Measurements from ENCODE around the gene TMEM143.

Gene TMEM143

GRCh38 chr19:48396016-48396823 lies 32.5 kb upstream of the TMEM143 start:
- no peaks in the 10 kb centered on the region for H3K9me3 ChIP-seq (ENCODE audit: severe bottlenecking)
- peaks cover 3% of the 10 kb centered on the region; the same call in 1 of the 2 replicates for H3K36me3 ChIP-seq
- H3K4me3 ChIP-seq (ENCODE audit: low read depth, low read length): 0 out of 2 replicates have a peak overlapping the region, but pooled peaks have one; percentile 6
- H3K27ac ChIP-seq: no peak overlapping the region
- TF ChIP-seq CTCF (IDR thresholded peaks at IDR 0.05; ENCODE audit: low read depth, low read length): no peak
- no peaks in the 10 kb centered on the region for H3K27me3 ChIP-seq (ENCODE audit: insufficient read depth, low read depth, severe bottlenecking)
- peak; percentile 47 for DNase-seq

- Histone ChIP-seq H3K27ac (no peak overlapping the region), H3K27me3 (ENCODE audit: insufficient read depth, low read depth, severe bottlenecking) (no peaks in the 10 kb centered on the region), H3K4me3 (ENCODE audit: low read depth, low read length) (0 out of 2 replicates have a peak overlapping the region, but pooled peaks have one; percentile 6), H3K9me3 (ENCODE audit: severe bottlenecking) (no peaks in the 10 kb centered on the region), H3K36me3 (peaks cover 2% of the 10 kb centered on the region; the same call in 1 of the 2 replicates)
- DNase-seq: no peak
- TF ChIP-seq CTCF (IDR thresholded peaks at IDR 0.05; ENCODE audit: low read depth, low read length): no peak
Measured at GRCh38 chr19:48395499-48395898, 31.8 kb upstream of the TMEM143 start.

- Histone ChIP-seq H3K27ac (no peak overlapping the region), H3K9me3 (ENCODE audit: severe bottlenecking) (no peaks in the 10 kb centered on the region), H3K36me3 (no peaks in the 10 kb centered on the region), H3K27me3 (ENCODE audit: insufficient read depth, low read depth, severe bottlenecking) (no peaks in the 10 kb centered on the region), H3K4me3 (ENCODE audit: low read depth, low read length) (peak overlapping the region; percentile 85)
- no peak for DNase-seq
- TF ChIP-seq CTCF (IDR thresholded peaks at IDR 0.05; ENCODE audit: low read depth, low read length): no peak
Measured at GRCh38 chr19:48395170-48395455, 31.4 kb upstream of the TMEM143 start.

GRCh38 chr19:48394331-48395169 lies 30.8 kb upstream of the TMEM143 start:
- peaks cover under 1% of the 10 kb centered on the region for H3K36me3 ChIP-seq
- no peak for DNase-seq
- no peak for TF ChIP-seq CTCF (IDR thresholded peaks at IDR 0.05; ENCODE audit: low read depth, low read length)
- H3K27me3 ChIP-seq (ENCODE audit: insufficient read depth, low read depth, severe bottlenecking): no peaks in the 10 kb centered on the region
- H3K4me3 ChIP-seq (ENCODE audit: low read depth, low read length): peak overlapping the region; percentile 85
- H3K27ac ChIP-seq: peak overlapping the region; percentile 53
- no peaks in the 10 kb centered on the region for H3K9me3 ChIP-seq (ENCODE audit: severe bottlenecking)

GRCh38 chr19:48393559-48394330 lies 30.0 kb upstream of the TMEM143 start, which contains the start of gene GRIN2D:
Gene GRIN2D, plus strand, starts transcription at chr19:48393668. Its CDS starts 4,725 bp downstream, at chr19:48398393.
- Histone ChIP-seq H3K27me3 (ENCODE audit: insufficient read depth, low read depth, severe bottlenecking) (no peaks in the 10 kb centered on the region), H3K36me3 (peaks cover 8% of the 10 kb centered on the region), H3K4me3 (ENCODE audit: low read depth, low read length) (peak within 1 kb of the TSS; percentile 85), H3K9me3 (ENCODE audit: severe bottlenecking) (no peaks in the 10 kb centered on the region), H3K27ac (peak within 1 kb of the TSS; percentile 53)
- TF ChIP-seq CTCF (IDR thresholded peaks at IDR 0.05; ENCODE audit: low read depth, low read length): peak; percentile 40
- DNase-seq: peak; percentile 81

Measured in WERI-Rb-1 (cell line).